A673 (cell line): ENCODE measurements around the gene HPCAL1. TPM values are rescaled to one million over a fixed set of nuclear protein-coding genes. Genes with fewer than 3 reads are reported as not detected.

Experiments used
- BruUV-seq: library from RNA; stranded (reverse); fragments of 400-500 nt; replicated peaks from 2 replicates; lab custom pipeline; 2021; lab: Mats Ljungman, UMichigan
- CTCF ChIA-PET: fragments of 300-600 bp; sonication (Branson Sonifier 250); formaldehyde crosslinking; loops from one replicate; lab custom pipeline; 2022; ENCODE audit warnings: antibody characterized with exemption; lab: Charles Lee
- POLR2A ChIA-PET: fragments of 300-600 bp; sonication (Branson Sonifier 250); formaldehyde crosslinking; loops from one replicate; lab custom pipeline; 2022; ENCODE audit warnings: antibody characterized with exemption; ENCODE audit not compliant: low non-redundant PET; lab: Charles Lee
- DNase-seq: peaks from one replicate; pipeline ENCODE4 v3.0.0-alpha.2; 2015; ENCODE audit warnings: low spot score
- H3K27ac ChIP-seq: fragments of 200-600 bp; sonication (generic); 2 replicates; pipeline ENCODE4 v1.5.1; 2016; ENCODE audit warnings: mixed run types, low read depth, mild to moderate bottlenecking, mixed read lengths, antibody characterized with exemption, low read length; ENCODE audit not compliant: poor library complexity, severe bottlenecking
- H3K27me3 ChIP-seq: fragments of 200-600 bp; sonication (generic); replicated peaks from 2 replicates; pipeline ENCODE4 v1.6.1; 2017; ENCODE audit warnings: mixed run types, low read depth, mild to moderate bottlenecking, mixed read lengths, antibody characterized with exemption, low read length; ENCODE audit not compliant: insufficient read depth, poor library complexity
- H3K36me3 ChIP-seq: fragments of 200-600 bp; sonication (generic); 2 replicates; pipeline ENCODE4 v1.6.1; 2016; ENCODE audit warnings: mixed run types, mild to moderate bottlenecking, mixed read lengths, antibody characterized with exemption, low read length; ENCODE audit not compliant: insufficient read depth, poor library complexity, severe bottlenecking
- H3K4me1 ChIP-seq: fragments of 200-600 bp; sonication (generic); 2 replicates; pipeline ENCODE4 v1.6.1; 2017; ENCODE audit warnings: mixed run types, mild to moderate bottlenecking, mixed read lengths, antibody characterized with exemption, low read length; ENCODE audit not compliant: insufficient read depth, poor library complexity, severe bottlenecking
- H3K4me3 ChIP-seq: fragments of 200-600 bp; sonication (generic); 2 replicates; pipeline ENCODE4 v1.5.1; 2016; ENCODE audit warnings: low read depth, mixed run types, mild to moderate bottlenecking, mixed read lengths, low read length; ENCODE audit not compliant: poor library complexity, severe bottlenecking
- H3K9me3 ChIP-seq: fragments of 200-600 bp; sonication (generic); 2 replicates; pipeline ENCODE4 v1.6.1; 2016; ENCODE audit warnings: mixed run types, low read depth, mild to moderate bottlenecking, mixed read lengths, antibody characterized with exemption, low read length; ENCODE audit not compliant: poor library complexity, severe bottlenecking
- CTCF ChIP-seq: fragments of 300-800, 200-600 bp; sonication (generic); conservative IDR thresholded peaks from 2 replicates; pipeline ENCODE4 v1.5.1; 2017; ENCODE audit warnings: low read depth, mild to moderate bottlenecking, antibody characterized with exemption, low read length, moderate library complexity, mixed read lengths
- EZH2 ChIP-seq: fragments of 200-600 bp; sonication (generic); IDR thresholded peaks from 2 replicates; pipeline ENCODE4 v1.6.1; 2017; ENCODE audit warnings: borderline replicate concordance, low read depth, mild to moderate bottlenecking, mixed read lengths, antibody characterized with exemption, low read length; ENCODE audit not compliant: poor library complexity, severe bottlenecking
- intact Hi-C: fragments of 100-400 bp; cut with micrococcal nuclease; formaldehyde crosslinking; loops from one replicate; pipeline ENCODE4 v1.10.0; 2022; ENCODE audit not compliant: unreplicated experiment
- total RNA-seq: library from RNA; stranded (reverse); gene quantifications from 2 replicates; pipeline ENCODE4 v1.2.3, GENCODE V29; 2021

The HPCAL1 gene
- total RNA-seq, 1 experiment from 2014 or later = 9.7 TPM

DNA sequence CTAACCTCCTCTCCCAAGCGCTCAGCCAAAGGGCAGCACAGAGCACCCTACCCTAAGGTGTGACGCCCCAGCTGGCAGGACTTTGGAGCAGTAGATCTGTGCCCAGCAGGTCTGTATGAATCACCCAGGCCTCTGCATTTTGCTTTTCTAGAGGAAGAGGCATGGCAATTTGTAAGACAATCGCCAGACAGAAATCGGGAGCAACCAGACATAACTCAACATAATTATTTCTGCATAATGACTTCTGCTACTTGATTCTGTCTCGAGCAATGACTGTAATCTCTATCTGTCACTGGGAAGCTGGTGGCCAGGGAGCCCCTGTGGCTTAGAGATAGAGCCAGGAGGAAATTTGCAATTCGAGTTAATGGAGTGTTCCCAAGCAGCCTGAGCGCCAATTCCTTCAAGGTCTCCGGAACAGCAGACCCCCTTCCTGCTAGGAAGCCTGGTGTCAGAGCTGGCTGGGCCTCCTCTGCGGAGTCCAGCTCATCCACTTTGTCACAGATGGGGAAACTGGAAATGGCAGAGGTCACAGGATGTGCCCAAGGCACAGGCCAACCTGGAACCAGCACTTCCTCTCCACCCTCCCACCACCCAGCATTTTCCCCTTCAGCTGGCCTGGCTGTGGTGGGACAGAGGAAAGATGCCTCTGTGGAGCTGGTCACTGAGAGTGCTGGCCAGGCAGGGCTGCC lies 90.4 kb downstream of the HPCAL1 start:
- H3K4me1 ChIP-seq = peaks cover 8% of the 10 kb centered on the region
- H3K9me3 ChIP-seq = no peaks in the 10 kb centered on the region
- TF ChIP-seq CTCF (no peak), EZH2 (no peak)
- ChIA-PET CTCF (interaction anchor here (0.5 kb wide), 1 partner anchor 267 kb away, joined by 7 read pairs; no protein-coding TSS in a partner anchor), POLR2A (no interaction called here)
- H3K4me3 ChIP-seq = no peak overlapping the region
- DNase-seq = peak; percentile 58
- no peaks in the 10 kb centered on the region for H3K36me3 ChIP-seq
- H3K27ac ChIP-seq = no peak overlapping the region
- BruUV-seq = no TSS peak
- intact Hi-C loops = no loop called here
- no peaks in the 10 kb centered on the region for H3K27me3 ChIP-seq

- H3K27ac ChIP-seq = no peak overlapping the region
- H3K27me3 ChIP-seq = no peaks in the 10 kb centered on the region
- CTCF ChIA-PET = interaction anchor here (0.5 kb wide), 1 partner anchor 268 kb away, joined by 7 read pairs; no protein-coding TSS in a partner anchor
- H3K9me3 ChIP-seq = no peaks in the 10 kb centered on the region
- H3K4me3 ChIP-seq = no peak overlapping the region
- TF ChIP-seq EZH2 = no peak
- no peak for TF ChIP-seq CTCF
- intact Hi-C loops = no loop called here
- DNase-seq = no peak
- H3K36me3 ChIP-seq = no peaks in the 10 kb centered on the region
- H3K4me1 ChIP-seq = peaks cover 8% of the 10 kb centered on the region
- no TSS peak for BruUV-seq
- POLR2A ChIA-PET = no interaction called here
Observed at GRCh38 chr2:10393640-10393982, 90.9 kb downstream of the HPCAL1 start.

- no peak overlapping the region for H3K27ac ChIP-seq
- no peaks in the 10 kb centered on the region for H3K9me3 ChIP-seq
- POLR2A ChIA-PET = no interaction called here
- H3K36me3 ChIP-seq = no peaks in the 10 kb centered on the region
- no peak for DNase-seq
- TF ChIP-seq EZH2 (no peak), CTCF (no peak)
- BruUV-seq = no TSS peak
- H3K27me3 ChIP-seq = no peaks in the 10 kb centered on the region
- H3K4me1 ChIP-seq = peaks cover 8% of the 10 kb centered on the region
- no peak overlapping the region for H3K4me3 ChIP-seq
- CTCF ChIA-PET = no interaction called here
- intact Hi-C loops = no loop called here
Observed at GRCh38 chr2:10395893-10396292, 93.2 kb downstream of the HPCAL1 start.
